Prostate gland (tissue), 2 donors: ENCODE measurements around the gene TMC8.

Experiments
- POLR2A ChIP-seq: fragments of 450-650 bp; IDR thresholded peaks from one replicate; pipeline ENCODE4 v1.6.1; 2016; ENCODE audit warnings: antibody characterized with exemption, mild to moderate bottlenecking
- TF ChIP-seq, protein P1 (sequence below), 4 experiments: fragments of 200-600 bp in 2 of 4; fragments of 450-650 bp in 2 of 4; sonication (generic) in 2 of 4; IDR thresholded peaks; 1 replicate in 3 of 4; 2 replicates in 1 of 4; pipeline ENCODE4 v1.5.1; 2016 to 2019; ENCODE audit warnings: antibody characterized with exemption in 4 of 4, mild to moderate bottlenecking in 2 of 4, moderate library complexity in 2 of 4

DNA sequence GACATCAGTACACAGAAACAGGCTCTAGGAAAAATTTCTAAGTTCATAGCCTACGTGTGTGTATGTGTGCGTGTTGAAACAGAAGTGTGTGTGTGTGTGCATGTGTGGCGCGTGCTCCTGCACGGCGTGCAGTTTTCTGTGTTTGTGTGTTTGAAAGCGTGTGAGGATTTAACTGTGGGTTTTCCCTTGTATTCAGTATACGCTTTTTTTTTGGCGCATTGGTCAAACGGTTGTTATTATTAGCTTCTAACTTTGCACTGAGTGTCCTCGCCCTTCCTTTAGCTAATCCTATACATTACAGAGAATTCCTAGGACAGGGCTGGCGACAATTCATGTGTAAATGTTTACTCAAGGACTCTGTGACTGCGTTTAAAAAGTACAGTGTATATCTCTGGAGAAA is 25.0 kb upstream of the TMC8 start:
- TF ChIP-seq, protein P1, sequence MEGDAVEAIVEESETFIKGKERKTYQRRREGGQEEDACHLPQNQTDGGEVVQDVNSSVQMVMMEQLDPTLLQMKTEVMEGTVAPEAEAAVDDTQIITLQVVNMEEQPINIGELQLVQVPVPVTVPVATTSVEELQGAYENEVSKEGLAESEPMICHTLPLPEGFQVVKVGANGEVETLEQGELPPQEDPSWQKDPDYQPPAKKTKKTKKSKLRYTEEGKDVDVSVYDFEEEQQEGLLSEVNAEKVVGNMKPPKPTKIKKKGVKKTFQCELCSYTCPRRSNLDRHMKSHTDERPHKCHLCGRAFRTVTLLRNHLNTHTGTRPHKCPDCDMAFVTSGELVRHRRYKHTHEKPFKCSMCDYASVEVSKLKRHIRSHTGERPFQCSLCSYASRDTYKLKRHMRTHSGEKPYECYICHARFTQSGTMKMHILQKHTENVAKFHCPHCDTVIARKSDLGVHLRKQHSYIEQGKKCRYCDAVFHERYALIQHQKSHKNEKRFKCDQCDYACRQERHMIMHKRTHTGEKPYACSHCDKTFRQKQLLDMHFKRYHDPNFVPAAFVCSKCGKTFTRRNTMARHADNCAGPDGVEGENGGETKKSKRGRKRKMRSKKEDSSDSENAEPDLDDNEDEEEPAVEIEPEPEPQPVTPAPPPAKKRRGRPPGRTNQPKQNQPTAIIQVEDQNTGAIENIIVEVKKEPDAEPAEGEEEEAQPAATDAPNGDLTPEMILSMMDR (IDR thresholded peaks at IDR 0.05): no peak
- no peak for TF ChIP-seq POLR2A
